GM19324 (cell line): ENCODE measurements around the gene KCTD5.
A peak's percentile ranks its signal among the peaks of the same experiment; 100 is the strongest.

ENCODE experiments used
- ATAC-seq: cut with Tn5 transposase; IDR thresholded peaks from one replicate; pipeline ENCODE4 v1.9.1; 2021; ENCODE audit warnings: mild to moderate bottlenecking, moderate library complexity; ENCODE audit not compliant: unreplicated experiment, low FRiP score

The KCTD5 gene

GRCh38 chr16:2748757-2749455, 66.6 kb downstream of the KCTD5 start:
- no peak for ATAC-seq

DNA sequence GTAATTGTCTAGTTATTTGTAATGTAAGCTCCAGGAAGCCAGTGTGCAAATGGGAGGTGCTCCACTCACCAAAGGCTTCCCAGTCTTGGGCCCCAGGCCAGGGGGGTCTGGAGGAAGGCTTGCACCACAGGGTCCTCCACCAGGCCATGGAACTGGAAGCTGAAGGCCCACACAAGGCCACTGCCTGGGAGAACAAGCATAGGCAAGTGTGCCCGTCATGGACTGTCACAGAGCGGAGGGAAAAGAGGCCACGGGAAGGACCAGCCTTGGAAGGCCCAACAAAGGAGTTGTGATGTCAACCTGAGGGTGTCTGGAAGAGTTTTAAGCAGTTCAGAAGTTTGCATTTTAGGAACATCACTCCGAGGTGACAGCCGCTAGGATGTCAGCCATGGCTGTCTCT, 67.2 kb downstream of the KCTD5 start:
- no peak for ATAC-seq

DNA sequence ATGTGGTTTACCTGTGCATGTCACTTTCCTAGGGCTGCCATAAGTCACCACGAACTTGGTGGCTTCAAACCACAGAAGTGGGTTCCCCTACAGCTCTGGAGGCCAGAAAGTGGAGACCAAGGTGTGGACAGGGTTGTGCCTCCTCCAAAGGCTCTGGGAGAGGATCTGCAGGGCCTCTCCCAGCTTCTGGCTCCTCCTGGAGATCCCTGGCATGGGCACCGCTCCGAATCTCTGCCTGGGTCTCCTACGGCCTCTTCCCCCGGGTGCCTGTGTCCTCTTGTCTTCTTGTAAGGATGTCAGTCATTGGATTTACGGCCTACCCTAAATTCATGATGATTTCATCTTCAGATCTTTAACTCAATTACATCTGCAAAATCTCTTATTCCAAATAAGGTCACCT, 67.6 kb downstream of the KCTD5 start:
- ATAC-seq: no peak

DNA sequence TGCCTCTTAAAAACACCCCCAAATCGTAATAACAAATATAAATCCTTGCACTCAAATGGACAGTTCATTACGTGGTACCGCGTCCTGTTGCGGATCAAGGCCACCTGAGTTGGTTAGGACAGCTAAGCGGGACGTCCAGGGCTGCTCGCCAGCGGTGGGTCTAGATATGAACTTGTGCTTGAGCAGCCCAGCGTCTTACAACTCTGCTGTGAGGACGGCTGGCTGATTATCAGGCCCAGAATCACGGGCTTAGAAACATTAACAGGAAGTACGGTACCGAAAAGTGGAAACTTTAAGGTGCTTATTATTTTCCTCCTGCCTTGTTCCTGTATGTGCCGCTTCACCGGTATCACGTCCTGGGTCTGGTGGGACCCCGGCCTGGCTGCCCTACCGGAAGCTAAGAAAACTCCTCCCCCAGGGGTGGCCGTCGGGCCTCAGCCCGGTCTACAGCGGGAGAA, 69.3 kb downstream of the KCTD5 start:
- ATAC-seq: peak; percentile 36

- peak; percentile 87 for ATAC-seq
Observed at GRCh38 chr16:2752035-2752849, 69.9 kb downstream of the KCTD5 start, which contains the start of gene SRRM2. SRRM2 (plus strand) TSS chr16:2752638; CDS start chr16:2756365, 3,727 bp downstream.

DNA sequence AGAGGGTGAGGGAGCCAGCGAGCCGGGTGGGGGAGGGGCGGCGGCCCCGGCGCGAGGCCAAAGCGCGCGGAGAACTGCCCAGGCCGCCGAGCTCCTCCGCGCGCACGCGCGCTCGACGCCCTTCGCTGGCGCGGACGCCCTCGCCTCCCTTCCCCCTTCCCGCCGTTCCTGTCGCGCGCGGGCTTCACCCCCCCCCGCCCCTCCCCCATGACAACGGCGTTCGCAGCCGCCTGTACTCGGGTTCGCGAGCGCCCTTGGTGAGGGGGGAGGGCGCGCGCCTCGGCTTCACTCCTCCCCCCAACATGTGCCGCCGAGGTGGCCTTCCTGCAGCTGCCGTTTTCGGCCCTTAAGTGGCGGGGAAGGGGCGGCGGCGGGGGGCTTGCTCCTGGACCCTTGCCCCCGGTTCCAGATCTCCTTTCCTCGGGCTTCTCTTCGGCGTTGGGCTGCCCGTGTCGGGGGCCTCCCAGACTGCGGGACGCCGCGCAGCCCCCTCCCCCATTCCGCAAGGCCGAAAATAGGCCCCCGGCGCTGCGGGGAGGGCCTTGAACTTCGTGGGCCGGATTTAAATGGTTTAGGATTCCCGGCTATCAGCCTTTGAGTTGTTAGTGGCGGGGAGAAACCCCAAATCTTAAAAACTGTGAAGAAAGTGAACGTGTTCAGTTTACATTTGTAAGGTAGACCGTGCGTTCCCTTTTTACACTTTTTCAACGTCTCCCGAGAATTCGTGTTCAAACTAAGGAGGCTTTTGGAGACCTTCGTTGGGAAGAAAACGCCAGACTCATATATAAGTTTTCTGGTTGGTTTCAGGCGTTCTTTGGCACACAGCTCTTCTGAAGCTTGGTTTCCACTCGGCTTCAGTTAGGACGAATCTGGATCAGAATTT, 70.8 kb downstream of the KCTD5 start:
- peak; percentile 42 for ATAC-seq

GRCh38 chr16:2753733-2754020, 71.4 kb downstream of the KCTD5 start:
- no peak for ATAC-seq

GRCh38 chr16:2755158-2755557, 72.8 kb downstream of the KCTD5 start:
- ATAC-seq: no peak

- ATAC-seq: no peak
Observed at GRCh38 chr16:2756288-2757015, 74.1 kb downstream of the KCTD5 start.

- ATAC-seq: no peak
Observed at GRCh38 chr16:2757344-2757743, 75.0 kb downstream of the KCTD5 start.
